ENCODE measurements around the gene PTCH2.

GRCh38 chr1:44821240-44821715 is 21.8 kb downstream of the PTCH2 start:
- TF ChIP-seq CTCF (conservative IDR thresholded peaks at IDR 0.05; ENCODE audit: low read depth, low read length): no peak
- TF ChIP-seq EZH2 (IDR thresholded peaks at IDR 0.05; ENCODE audit: low read length, unreplicated experiment): no peak
- TF ChIP-seq EZH2phosphoT487 (IDR thresholded peaks at IDR 0.05; ENCODE audit: borderline replicate concordance, low read length): no peak
